GM18505 (cell line): Measurements from ENCODE around the gene KLC4.

ENCODE experiments used
- ATAC-seq: cut with Tn5 transposase; IDR thresholded peaks from one replicate; pipeline ENCODE4 v1.9.1; 2021; ENCODE audit not compliant: unreplicated experiment
- POLR2A ChIP-seq: IDR thresholded peaks from 4 replicates; pipeline ENCODE4 v1.6.1; 2011; ENCODE audit warnings: borderline replicate concordance; ENCODE audit not compliant: insufficient read depth, insufficient read length; ENCODE audit errors: extremely low read depth

KLC4 gene

DNA sequence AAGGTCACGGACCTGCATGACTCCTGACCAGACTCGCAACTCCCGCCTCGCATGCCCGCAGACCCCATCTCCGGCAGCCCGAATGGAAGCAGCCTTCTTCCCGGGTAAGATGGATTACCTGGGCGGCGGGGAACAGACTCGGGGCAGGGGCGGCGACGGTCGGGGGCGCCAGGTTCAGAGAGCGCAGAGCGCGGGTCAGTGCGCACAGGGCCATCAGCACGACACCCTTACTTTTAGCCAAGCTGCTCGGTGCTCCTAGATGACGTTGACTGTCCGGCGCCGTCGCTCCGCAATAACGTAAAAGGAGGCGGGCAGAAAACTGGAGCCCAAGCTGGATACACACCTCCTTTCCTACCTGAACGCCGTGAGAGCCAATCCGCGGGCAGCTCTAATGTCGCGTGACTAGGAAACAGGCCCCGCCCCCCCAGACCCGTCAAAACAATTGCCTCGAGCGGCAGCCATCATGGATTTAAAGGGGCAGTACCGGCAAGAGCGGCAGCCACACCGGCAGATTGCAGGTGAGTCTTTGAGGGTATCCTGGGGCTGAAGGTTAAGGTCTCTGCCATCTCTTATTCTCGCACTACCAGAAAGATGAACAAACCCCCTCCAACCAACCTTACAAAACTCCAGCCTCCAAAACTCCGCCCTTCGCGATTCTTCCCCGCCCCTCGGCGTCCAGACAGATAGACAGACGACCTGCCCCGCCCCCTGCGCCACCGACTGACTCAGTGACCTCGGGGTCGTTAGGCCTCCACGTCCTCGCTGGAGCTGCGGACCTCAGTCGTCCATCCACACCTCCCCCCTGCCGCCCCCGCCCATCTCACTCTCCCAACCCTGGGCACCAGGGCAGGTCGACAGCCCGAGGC lies at the start of gene KLC4, which contains the start of gene MRPL2:
TSS of gene KLC4 (plus strand) at position 464 of the 866 bp plus-strand sequence. CDS start 1,705 bp downstream, outside the sequence.
TSS of gene MRPL2 (minus strand) at position 267 of the 866 bp plus-strand sequence. CDS start at position 214, 53 bp downstream.
- peak; percentile 82 for ATAC-seq
- TF ChIP-seq POLR2A, result peak; percentile 89

DNA sequence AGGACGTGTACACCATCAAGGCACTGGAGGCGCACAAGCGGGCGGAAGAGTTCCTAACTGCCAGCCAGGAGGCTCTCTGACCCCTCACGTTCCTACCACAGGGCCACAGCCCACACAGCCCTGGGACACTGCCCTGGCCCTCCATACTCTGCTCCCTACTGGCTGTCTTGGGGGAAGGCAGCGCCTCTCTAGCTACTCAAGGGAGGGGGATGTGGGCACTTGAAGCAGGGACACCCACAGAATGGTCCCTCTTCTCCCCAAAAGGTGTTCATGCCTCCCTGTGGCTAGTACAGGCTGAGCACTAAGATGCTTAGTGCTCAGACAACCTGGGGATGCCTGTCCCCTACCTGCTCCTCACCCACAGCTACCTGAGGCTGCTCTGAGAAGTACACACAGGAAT lies 48.2 kb upstream of the KLC4 start:
- no peak for ATAC-seq
- TF ChIP-seq POLR2A, result no peak

DNA sequence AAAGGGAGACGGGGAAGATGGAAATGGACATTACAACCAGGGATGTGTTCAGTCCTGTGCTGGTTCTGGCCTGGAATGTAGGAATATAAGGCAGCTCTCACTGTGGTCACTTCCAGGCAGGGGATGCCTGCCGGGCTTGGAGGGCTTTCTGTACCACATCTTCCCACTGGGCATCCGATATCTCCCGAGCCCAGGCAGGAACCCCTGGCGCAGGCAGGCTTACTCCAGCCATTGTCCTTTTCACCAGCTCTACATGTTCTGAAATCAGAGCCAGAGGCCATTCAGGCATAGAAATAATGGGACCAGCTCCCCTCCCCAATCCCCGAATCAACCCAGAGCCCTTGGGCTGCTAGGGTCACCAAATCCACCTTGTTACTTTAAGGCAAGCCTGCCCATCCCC lies 47.1 kb upstream of the KLC4 start:
- ATAC-seq, result no peak
- no peak for TF ChIP-seq POLR2A

DNA sequence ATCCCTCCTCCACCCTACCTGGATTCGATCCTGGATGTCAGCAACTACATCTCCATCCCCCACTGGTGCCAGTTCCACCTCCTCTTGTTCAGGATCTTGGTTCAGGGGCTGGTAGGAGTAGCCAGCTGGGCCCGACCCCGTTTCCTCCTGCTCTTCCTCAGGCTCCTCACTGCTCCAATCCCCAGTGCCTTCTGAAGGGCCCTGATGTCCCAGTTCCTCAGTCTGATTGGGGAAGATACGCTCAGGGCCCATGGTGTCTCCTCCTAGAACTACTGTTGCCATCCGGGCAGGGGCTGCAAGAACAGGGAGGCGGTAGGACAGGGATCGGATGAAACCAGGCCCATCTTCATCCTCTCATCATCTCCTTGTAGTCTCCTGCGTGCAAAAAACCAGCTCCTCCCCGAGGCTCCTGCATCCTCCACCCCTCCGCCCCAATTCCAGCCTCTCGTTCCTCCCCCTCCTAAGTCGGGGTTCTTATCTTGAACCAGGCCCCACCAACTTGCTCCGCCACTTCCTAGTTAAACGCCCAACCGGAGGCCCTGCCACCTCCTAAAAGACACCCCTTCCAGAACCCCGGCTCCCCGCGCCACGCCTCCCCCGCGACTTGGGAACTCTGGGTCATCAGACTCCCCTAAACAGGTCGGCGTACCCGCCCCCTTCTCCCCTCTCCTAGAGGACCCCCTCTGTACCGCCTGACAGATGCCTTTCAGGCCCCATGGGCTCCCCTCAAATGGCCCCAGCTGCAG lies 46.2 kb upstream of the KLC4 start:
- peak; percentile 10 for ATAC-seq
- TF ChIP-seq POLR2A, result no peak

DNA sequence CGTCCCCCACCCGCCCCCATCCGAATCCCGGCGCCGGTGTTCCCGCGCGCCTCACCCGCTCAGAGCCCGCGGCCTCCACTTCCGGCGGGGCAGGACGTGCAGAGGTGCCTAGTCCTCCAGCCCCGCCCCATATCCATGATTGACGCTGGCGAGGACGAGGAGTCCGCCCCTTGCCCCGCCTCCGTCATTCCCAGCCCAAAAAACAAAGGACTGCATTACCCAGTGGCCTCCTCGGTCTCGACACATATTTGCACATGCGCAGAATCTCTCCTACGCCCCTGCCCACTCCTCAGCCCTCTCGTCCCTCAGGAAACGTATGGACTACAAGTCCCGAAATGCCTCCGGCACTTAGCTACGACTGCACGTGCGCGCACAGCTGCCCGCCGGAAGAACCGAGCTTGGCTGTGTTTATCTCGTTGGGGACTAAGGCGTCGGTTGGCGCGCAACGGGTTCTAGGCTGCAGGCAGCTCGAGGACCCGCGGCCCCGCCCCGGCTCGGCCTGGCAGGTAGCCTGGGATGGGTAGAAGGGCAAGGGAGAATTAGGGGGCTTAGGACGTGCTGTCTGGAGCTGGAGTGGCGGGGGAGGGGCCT lies 45.5 kb upstream of the KLC4 start, which contains the start of the genes KLHDC3 and MEA1:
TSS of gene KLHDC3 (plus strand) at position 407 of the 591 bp plus-strand sequence. CDS start 2,944 bp downstream, outside the sequence.
TSS of gene MEA1 (minus strand) at position 104 of the 591 bp plus-strand sequence. CDS start 133 bp downstream, outside the sequence.
- TF ChIP-seq POLR2A, result peak; percentile 68
- peak; percentile 89 for ATAC-seq

DNA sequence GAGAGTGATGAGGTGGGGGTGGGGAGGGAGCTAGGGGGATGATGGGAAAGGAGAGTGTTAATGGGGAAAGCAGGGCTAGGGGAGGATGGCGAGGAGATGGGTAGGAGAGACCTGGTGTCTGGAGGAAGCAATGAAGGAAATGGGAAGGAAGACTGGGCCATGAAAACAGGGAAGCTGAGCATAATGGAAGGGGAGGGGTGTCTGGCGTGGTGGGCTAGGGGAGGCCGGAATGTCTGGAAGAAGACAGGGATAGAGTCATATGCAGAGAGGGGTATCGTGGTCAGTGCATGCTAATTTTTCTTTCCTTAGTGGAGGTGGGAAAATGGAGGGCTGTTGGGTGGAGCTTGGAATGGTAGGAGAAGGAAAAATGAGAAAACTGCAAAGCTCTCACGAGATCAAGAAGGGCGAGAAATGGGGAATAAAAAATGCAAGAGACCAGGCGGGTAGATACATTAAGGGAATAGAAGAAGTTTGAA lies 45.0 kb upstream of the KLC4 start:
- TF ChIP-seq POLR2A, result no peak
- ATAC-seq, result no peak

DNA sequence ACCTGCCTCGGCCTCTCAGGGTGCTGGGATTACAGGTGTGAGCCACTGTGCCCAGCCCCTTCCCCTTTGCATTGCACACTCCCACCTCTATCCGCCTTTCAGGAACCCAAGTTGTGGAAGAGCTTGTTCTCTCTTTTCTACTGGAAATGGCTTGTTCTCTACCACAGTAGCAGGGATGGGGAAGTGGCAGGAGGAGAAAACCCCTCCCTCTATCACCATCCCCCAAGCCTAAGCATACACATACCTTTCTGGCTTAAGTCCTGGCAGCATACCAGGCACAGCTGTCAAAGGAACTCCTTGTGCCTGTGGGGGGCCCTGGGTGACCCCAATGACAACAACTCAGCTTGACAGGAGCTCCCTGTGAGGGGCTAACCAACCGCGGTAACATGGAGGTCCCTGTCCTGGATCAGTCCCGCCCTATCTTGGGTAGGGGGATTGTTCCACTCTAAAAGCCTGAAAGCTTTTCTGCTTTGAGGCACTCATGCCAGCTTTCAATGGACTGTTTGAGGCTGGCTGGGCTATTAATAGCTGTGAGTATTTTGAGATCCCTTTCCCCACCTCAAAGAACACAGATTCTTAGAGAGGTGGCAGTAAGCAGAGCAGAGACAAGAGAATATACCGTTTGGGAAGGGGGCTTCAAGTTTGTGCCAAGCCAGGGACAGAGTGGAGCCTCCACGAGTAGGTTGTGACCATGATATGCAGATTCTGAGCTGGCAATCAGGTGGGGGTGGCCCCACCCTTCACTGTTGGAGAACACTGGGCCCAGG lies 43.1 kb upstream of the KLC4 start:
- ATAC-seq, result no peak
- TF ChIP-seq POLR2A, result no peak

DNA sequence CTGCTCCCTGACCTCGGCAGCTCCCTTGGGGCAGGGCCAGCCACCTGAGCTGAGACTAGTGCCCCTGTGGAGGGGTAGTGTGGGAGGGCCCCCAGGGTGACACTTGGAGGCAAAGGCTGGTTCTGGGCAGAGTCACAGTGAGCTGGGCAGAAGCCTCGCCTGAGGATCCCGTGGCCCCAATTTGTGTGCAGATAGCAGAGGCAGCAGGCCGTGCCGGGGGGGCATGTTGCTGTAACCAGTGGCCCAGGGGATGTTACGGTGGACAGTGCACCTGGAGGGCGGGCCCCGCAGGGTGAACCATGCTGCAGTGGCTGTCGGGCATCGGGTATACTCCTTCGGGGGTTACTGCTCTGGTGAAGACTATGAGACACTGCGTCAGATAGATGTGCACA lies 42.5 kb upstream of the KLC4 start:
- no peak for ATAC-seq
- TF ChIP-seq POLR2A, result no peak

DNA sequence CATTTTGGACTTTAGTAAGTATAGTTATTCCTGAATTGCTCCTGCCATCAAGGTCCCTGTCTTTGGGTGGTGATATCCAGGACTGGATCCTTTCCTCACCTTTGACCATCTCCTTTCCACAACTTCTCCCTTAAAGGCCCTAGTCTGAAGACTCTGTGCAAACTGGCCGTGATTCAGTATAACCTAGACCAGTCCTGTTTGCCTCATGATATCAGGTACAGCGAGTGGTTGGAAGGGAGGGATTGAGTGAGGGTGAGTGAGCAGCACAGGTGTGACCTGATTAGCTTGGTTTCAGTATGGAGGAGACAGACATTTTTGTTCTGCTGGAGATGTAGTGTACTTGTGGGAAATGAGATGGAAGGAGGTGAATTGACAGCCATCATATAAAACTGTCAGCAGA lies 40.3 kb upstream of the KLC4 start:
- no peak for ATAC-seq

DNA sequence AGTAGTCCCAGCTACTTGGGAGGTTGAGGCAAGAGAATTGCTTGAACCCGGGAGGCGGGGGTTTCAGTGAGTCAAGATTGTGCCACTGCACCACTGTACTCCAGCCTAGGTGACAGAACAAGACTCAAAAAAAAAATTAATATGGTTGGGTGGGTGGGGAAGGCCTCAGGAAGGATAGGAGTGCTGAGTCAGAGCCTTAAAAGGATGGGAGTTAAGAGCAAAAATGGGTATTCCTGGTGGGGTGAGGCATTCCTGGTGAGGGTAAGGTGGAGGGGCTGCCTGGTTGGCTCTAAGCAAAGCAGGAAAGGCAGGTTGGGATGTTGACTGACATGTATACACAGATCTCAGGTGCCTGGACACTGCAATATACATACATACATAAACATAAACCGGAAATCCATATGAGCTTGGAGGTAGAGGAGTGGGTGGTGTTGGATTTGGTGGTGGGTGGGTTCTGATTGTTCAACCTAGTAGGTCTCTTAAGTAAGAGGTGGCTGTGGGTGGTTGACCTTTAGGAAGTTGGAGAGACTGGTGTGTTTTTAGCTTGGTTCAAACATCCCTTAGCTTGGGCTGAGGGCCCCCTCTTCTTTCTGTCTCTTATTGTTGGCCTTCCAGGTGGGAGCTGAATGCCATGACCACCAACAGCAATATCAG lies 39.3 kb upstream of the KLC4 start:
- TF ChIP-seq POLR2A, result no peak
- ATAC-seq, result no peak

More for the DNA sequence above, 40.3 kb upstream of the KLC4 start:
- no peak for TF ChIP-seq POLR2A

DNA sequence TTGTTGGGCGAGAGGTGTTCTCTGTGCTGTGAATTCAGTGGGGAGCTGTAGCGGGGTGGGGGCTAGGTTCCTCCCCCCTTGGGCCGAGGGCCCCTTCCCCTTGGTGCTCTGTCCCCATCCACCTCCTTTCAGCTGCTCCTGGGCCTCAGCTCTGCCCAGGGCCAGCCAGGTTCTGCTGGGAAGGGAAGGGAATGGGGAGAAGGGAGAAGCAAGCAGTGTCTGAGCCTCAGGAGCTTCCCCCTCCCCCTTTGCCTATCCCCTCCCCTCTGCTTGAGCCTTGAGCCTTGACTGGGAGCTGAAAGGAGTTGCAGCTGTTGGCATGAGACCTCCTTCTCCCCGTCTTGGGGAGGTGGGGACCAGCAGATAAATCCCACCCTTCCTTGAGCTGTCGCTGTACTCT lies 38.6 kb upstream of the KLC4 start:
- no peak for TF ChIP-seq POLR2A
- peak; percentile 4 for ATAC-seq

DNA sequence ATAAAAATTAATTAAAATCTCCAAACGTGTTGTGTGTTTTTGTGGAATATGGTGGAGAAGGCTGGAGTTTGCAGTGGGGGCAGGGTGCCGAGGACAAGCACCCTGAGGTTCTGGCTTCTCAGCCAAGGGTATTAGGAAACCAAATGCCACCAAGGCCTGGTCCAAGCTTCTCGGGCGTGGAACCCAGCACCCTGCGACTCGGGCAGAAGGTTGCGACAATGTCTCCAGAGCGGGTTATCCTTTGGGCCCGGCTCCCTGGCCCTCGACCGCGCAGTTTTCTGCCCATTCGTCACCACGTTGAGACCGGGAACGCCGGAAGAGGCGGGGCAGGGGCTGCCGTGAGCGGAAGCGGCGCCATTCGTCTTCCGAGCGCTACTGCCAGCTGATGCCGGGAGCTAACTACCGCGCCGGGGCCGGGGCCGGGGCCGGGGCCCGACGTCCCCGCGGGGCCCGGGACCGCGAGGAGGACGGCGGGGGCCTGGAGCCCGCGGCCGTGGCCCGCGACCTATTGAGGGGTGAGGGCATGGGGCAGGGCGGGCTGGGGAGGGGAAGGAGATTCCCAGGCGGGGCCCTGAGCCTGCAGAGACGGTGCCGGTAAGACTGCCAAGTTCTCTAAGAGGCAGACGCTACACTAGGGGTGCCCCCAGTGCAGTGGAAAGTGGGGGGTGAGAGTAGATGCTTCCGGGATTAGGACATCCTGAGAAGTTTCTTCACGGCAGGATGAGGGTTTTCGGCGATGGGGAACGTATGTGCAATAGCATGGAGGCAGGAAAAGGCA lies 38.0 kb upstream of the KLC4 start, which contains the start of gene RRP36:
TSS of gene RRP36 (plus strand) at position 354 of the 778 bp plus-strand sequence. CDS start at position 386, 32 bp downstream.
- peak; percentile 72 for TF ChIP-seq POLR2A
- peak; percentile 59 for ATAC-seq

DNA sequence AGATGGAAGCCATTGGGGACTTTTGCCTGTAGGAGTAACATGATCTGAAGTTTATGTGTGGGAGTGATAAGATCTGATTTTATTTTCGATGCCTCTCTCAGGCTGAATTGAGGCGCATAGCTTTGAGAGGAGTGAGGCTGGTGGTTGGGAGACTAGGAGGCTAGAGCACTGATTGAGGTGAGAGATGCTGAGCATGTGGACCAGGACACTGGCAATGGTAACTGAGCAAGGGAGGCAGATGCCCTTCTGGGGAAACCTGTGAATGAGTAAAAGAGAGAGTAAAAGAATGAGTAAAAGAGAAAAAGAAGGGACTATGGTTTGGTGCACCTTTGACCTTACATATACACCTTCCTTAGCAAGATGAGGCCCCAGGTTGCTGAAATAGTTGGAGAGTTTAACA lies 35.0 kb upstream of the KLC4 start:
- no peak for TF ChIP-seq POLR2A

More for the DNA sequence above, 35.0 kb upstream of the KLC4 start:
- ATAC-seq, result no peak
